H9 (cell line): ENCODE data around the gene ITPR1. TPM values are rescaled to one million over a fixed set of nuclear protein-coding genes. Genes with fewer than 3 reads are reported as not detected.

Experiments
- DNase-seq: peaks from one replicate; pipeline ENCODE4 v3.0.0-alpha.2; 2017
- H2AFZ ChIP-seq: one replicate; pipeline ENCODE4 v1.6.1; 2013; ENCODE audit warnings: mild to moderate bottlenecking, low read length, control low read depth, moderate library complexity
- H2AK5ac ChIP-seq: 2 replicates; pipeline ENCODE4 v1.6.1; 2013; ENCODE audit warnings: low read length, control low read depth, mixed read lengths; ENCODE audit not compliant: insufficient read length
- H2BK120ac ChIP-seq: one replicate; pipeline ENCODE4 v1.6.1; 2013; ENCODE audit warnings: low read depth, mild to moderate bottlenecking, low read length, control low read depth, inconsistent platforms; ENCODE audit not compliant: poor library complexity, severe bottlenecking
- H2BK12ac ChIP-seq: 2 replicates; pipeline ENCODE4 v1.6.1; 2013; ENCODE audit warnings: low read length, control low read depth, mixed read lengths, low read depth; ENCODE audit not compliant: insufficient read length
- H2BK15ac ChIP-seq: 2 replicates; pipeline ENCODE4 v1.6.1; 2013; ENCODE audit warnings: low read depth, low read length, control low read depth
- H2BK20ac ChIP-seq: one replicate; pipeline ENCODE4 v1.6.1; 2013; ENCODE audit warnings: low read depth, mild to moderate bottlenecking, low read length, control low read depth, inconsistent platforms; ENCODE audit not compliant: poor library complexity, severe bottlenecking
- H2BK5ac ChIP-seq: 2 replicates; pipeline ENCODE4 v1.6.1; 2013; ENCODE audit warnings: low read length, control low read depth, mixed read lengths; ENCODE audit not compliant: insufficient read length
- H3K14ac ChIP-seq: 2 replicates; pipeline ENCODE4 v1.6.1; 2013; ENCODE audit warnings: low read length, control low read depth; ENCODE audit not compliant: insufficient read depth
- H3K18ac ChIP-seq: 2 replicates; pipeline ENCODE4 v1.6.1; 2013; ENCODE audit warnings: low read depth, mild to moderate bottlenecking, mixed read lengths, low read length, control low read depth; ENCODE audit not compliant: insufficient read length
- H3K23ac ChIP-seq: 2 replicates; pipeline ENCODE4 v1.6.1; 2013; ENCODE audit warnings: low read length, control low read depth, mixed read lengths, low read depth; ENCODE audit not compliant: insufficient read length
- H3K23me2 ChIP-seq: 2 replicates; pipeline ENCODE4 v1.6.1; 2013; ENCODE audit warnings: low read depth, mild to moderate bottlenecking, mixed read lengths, low read length, control low read depth; ENCODE audit not compliant: insufficient read length, poor library complexity, severe bottlenecking
- H3K27ac ChIP-seq: 2 replicates; pipeline ENCODE4 v1.5.1; 2013; ENCODE audit warnings: low read length, control low read depth, mixed read lengths, low read depth; ENCODE audit not compliant: insufficient read length
- H3K27me3 ChIP-seq: 2 replicates; pipeline ENCODE4 v1.6.1; 2013; ENCODE audit warnings: low read length, control low read depth, inconsistent platforms; ENCODE audit not compliant: insufficient read depth
- H3K4ac ChIP-seq: 2 replicates; pipeline ENCODE4 v1.6.1; 2013; ENCODE audit warnings: low read depth, mild to moderate bottlenecking, control low read depth, inconsistent platforms, low read length, moderate library complexity
- H3K4me1 ChIP-seq: 2 replicates; pipeline ENCODE4 v1.6.1; 2013; ENCODE audit warnings: low read length, control low read depth, inconsistent platforms; ENCODE audit not compliant: insufficient read depth
- H3K4me2 ChIP-seq: 2 replicates; pipeline ENCODE4 v1.6.1; 2013; ENCODE audit warnings: low read length, control low read depth, mixed read lengths; ENCODE audit not compliant: insufficient read length, insufficient read depth
- H3K56ac ChIP-seq: 2 replicates; pipeline ENCODE4 v1.6.1; 2013; ENCODE audit warnings: low read depth, mild to moderate bottlenecking, mixed read lengths, low read length, control low read depth; ENCODE audit not compliant: insufficient read length
- H3K79me1 ChIP-seq: 2 replicates; pipeline ENCODE4 v1.6.1; 2013; ENCODE audit warnings: low read depth, mild to moderate bottlenecking, moderate library complexity, low read length, control low read depth, inconsistent platforms; ENCODE audit not compliant: insufficient read depth, poor library complexity, severe bottlenecking
- H3K79me2 ChIP-seq: 2 replicates; pipeline ENCODE4 v1.6.1; 2013; ENCODE audit warnings: low read length, control low read depth, inconsistent platforms; ENCODE audit not compliant: insufficient read depth
- H3K9ac ChIP-seq: 2 replicates; pipeline ENCODE4 v1.6.1; 2013; ENCODE audit warnings: low read length, control low read depth, mixed read lengths; ENCODE audit not compliant: insufficient read length; ENCODE audit errors: extremely low read depth
- H3K9me3 ChIP-seq: one replicate; pipeline ENCODE4 v1.6.1; 2013; ENCODE audit warnings: low read depth, low read length, inconsistent platforms; ENCODE audit not compliant: control insufficient read depth
- H3T11ph ChIP-seq: one replicate; pipeline ENCODE4 v1.6.1; 2013; ENCODE audit warnings: mild to moderate bottlenecking, low read length, control low read depth, inconsistent platforms
- H4K20me1 ChIP-seq: one replicate; pipeline ENCODE4 v1.6.1; 2013; ENCODE audit not compliant: control insufficient read depth, insufficient read length, insufficient read depth
- H4K5ac ChIP-seq: 2 replicates; pipeline ENCODE4 v1.6.1; 2013; ENCODE audit warnings: low read depth, mild to moderate bottlenecking, mixed read lengths, low read length, control low read depth; ENCODE audit not compliant: insufficient read length
- H4K8ac ChIP-seq: replicated peaks from 2 replicates; pipeline ENCODE4 v1.6.1; 2013; ENCODE audit warnings: low read length, control low read depth, mixed read lengths, low read depth; ENCODE audit not compliant: insufficient read length
- H4K91ac ChIP-seq: 2 replicates; pipeline ENCODE4 v1.6.1; 2013; ENCODE audit warnings: low read depth, mild to moderate bottlenecking, moderate library complexity, mixed read lengths, low read length, control low read depth; ENCODE audit not compliant: insufficient read length
- H3K27ac Mint-ChIP-seq, 3 experiments: 2 replicates in 2 of 3; 3 replicates in 1 of 3; pipeline ENCODE4 v1.8.0; 2020 to 2021; ENCODE audit warnings: mixed read lengths in 3 of 3, mild to moderate bottlenecking in 1 of 3, moderate library complexity in 1 of 3
- H3K27me3 Mint-ChIP-seq: 2 replicates; pipeline ENCODE4 v1.8.0; 2021; ENCODE audit warnings: low read depth, mild to moderate bottlenecking, moderate library complexity, mixed read lengths
- H3K36me3 Mint-ChIP-seq, 3 experiments: 2 replicates in 2 of 3; 3 replicates in 1 of 3; pipeline ENCODE4 v1.8.0; 2020 to 2021; ENCODE audit warnings: low read depth in 3 of 3, mixed read lengths in 3 of 3; ENCODE audit not compliant: insufficient read depth in 1 of 3
- H3K4me1 Mint-ChIP-seq, 2 experiments: 2 replicates each; pipeline ENCODE4 v1.8.0; 2020; ENCODE audit warnings: mixed read lengths in 2 of 2
- H3K4me3 Mint-ChIP-seq, 2 experiments: 2 replicates in 1 of 2; 3 replicates in 1 of 2; pipeline ENCODE4 v1.8.0; 2020 to 2021; ENCODE audit warnings: mild to moderate bottlenecking in 2 of 2, mixed read lengths in 2 of 2, moderate library complexity in 1 of 2
- H3K9me3 Mint-ChIP-seq, 2 experiments: 2 replicates in 1 of 2; 3 replicates in 1 of 2; pipeline ENCODE4 v1.8.0; 2020; ENCODE audit warnings: mild to moderate bottlenecking in 2 of 2, mixed read lengths in 2 of 2, moderate library complexity in 1 of 2
- CTCF ChIP-seq: fragments of 200-600 bp; sonication (generic); conservative IDR thresholded peaks from 3 replicates; pipeline ENCODE4 v1.8.0; 2021; ENCODE audit warnings: antibody characterized with exemption, mild to moderate bottlenecking
- WGBS: extraction: QIAGEN DNeasy Blood & Tissue Kit; methylation state at CpG from one replicate; pipeline ENCODE4 v1.1.7; 2013; ENCODE audit warnings: missing lambda C conversion rate, low lambda C conversion rate, mixed read lengths; ENCODE audit not compliant: insufficient read length; ENCODE audit errors: extremely low coverage; 5-methylcytosine and 5-hydroxymethylcytosine counted together
- total RNA-seq: library from RNA; stranded (reverse); gene quantifications from 2 replicates; pipeline ENCODE4 v1.2.1, GENCODE V29; 2021

ITPR1 gene
- total RNA-seq, 1 experiment from 2014 or later: 4.2 TPM

- no peak overlapping the region for H3K4me2 ChIP-seq
- no peak overlapping the region for H2BK5ac ChIP-seq
- H3K18ac ChIP-seq: no peak overlapping the region
- H3K79me2 ChIP-seq: no peaks in the 10 kb centered on the region
- H3K23ac ChIP-seq: no peak overlapping the region
- Mint-ChIP-seq H3K9me3 (no peaks in the 10 kb centered on the region), H3K36me3 (no peaks in the 10 kb centered on the region; a peak in 1 of 7 replicates), H3K4me1 (no peaks in the 10 kb centered on the region), H3K27me3 (no peaks in the 10 kb centered on the region), H3K4me3 (no peak overlapping the region), H3K27ac (no peak overlapping the region)
- H2AFZ ChIP-seq: no peak overlapping the region
- no peak overlapping the region for H2BK20ac ChIP-seq
- no peak overlapping the region for H3K56ac ChIP-seq
- H3K9me3 ChIP-seq: no peaks in the 10 kb centered on the region
- DNase-seq: no peak
- no peak overlapping the region for H3K14ac ChIP-seq
- WGBS: no CpG with 5 or more reads among the region's 7 CpGs
- H3K4ac ChIP-seq: no peak overlapping the region
- no peak overlapping the region for H4K5ac ChIP-seq
- H2BK12ac ChIP-seq: no peak overlapping the region
- no peak overlapping the region for H4K91ac ChIP-seq
- H4K20me1 ChIP-seq: no peaks in the 10 kb centered on the region
- no peak overlapping the region for H4K8ac ChIP-seq
- H2BK120ac ChIP-seq: no peak overlapping the region
- no peaks in the 10 kb centered on the region for H3K23me2 ChIP-seq
- no peak for TF ChIP-seq CTCF
- no peak overlapping the region for H3K27ac ChIP-seq
- H3K9ac ChIP-seq: no peak overlapping the region
- H3K4me1 ChIP-seq: no peaks in the 10 kb centered on the region
- no peak overlapping the region for H2BK15ac ChIP-seq
- H3K27me3 ChIP-seq: no peaks in the 10 kb centered on the region
- no peaks in the 10 kb centered on the region for H3K79me1 ChIP-seq
- H3T11ph ChIP-seq: no peak overlapping the region
- no peak overlapping the region for H2AK5ac ChIP-seq
Observed at GRCh38 chr3:4805662-4806061, 312.5 kb downstream of the ITPR1 start.
